ENCODE results near the gene GPAT3. TPM values are rescaled to one million over a fixed set of nuclear protein-coding genes. Genes with fewer than 3 reads are reported as not detected.

The GPAT3 gene
- total RNA-seq, 1 donor from 2014 or later = not detected

DNA sequence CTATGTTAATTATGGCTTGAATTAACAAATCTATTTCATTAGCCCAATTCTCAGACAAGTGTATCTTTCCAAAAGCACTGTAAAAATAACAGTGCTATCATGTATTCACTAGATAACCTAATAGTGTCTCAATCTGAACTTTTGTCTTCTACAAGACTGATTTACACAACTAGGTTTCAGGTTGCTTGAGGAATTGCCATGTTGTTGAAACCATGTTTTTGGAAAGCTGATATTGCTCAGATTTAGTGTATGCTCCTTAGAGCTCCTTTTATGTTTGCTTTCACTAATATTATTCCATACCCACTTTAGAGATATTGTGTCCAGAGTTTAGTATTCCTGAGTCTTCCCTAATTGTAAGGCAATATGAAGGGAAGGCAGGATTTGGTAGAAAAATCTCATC is 70.6 kb downstream of the GPAT3 start:
- no peak overlapping the region for H3K4me3 Mint-ChIP-seq (ENCODE audit: unreplicated experiment)
- no peak overlapping the region for H3K27ac Mint-ChIP-seq (ENCODE audit: unreplicated experiment)
- H3K36me3 Mint-ChIP-seq (ENCODE audit: unreplicated experiment) = no peaks in the 10 kb centered on the region
- TF ChIP-seq, protein P1, sequence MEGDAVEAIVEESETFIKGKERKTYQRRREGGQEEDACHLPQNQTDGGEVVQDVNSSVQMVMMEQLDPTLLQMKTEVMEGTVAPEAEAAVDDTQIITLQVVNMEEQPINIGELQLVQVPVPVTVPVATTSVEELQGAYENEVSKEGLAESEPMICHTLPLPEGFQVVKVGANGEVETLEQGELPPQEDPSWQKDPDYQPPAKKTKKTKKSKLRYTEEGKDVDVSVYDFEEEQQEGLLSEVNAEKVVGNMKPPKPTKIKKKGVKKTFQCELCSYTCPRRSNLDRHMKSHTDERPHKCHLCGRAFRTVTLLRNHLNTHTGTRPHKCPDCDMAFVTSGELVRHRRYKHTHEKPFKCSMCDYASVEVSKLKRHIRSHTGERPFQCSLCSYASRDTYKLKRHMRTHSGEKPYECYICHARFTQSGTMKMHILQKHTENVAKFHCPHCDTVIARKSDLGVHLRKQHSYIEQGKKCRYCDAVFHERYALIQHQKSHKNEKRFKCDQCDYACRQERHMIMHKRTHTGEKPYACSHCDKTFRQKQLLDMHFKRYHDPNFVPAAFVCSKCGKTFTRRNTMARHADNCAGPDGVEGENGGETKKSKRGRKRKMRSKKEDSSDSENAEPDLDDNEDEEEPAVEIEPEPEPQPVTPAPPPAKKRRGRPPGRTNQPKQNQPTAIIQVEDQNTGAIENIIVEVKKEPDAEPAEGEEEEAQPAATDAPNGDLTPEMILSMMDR (IDR thresholded peaks at IDR 0.05) = no peak
- DNase-seq (ENCODE audit: extremely low spot score, unreplicated experiment) = no peak
- peaks cover 17% of the 10 kb centered on the region for H3K27me3 Mint-ChIP-seq (ENCODE audit: unreplicated experiment)
- H3K4me1 Mint-ChIP-seq (ENCODE audit: unreplicated experiment) = peaks cover 7% of the 10 kb centered on the region
- peaks cover 2% of the 10 kb centered on the region for H3K9me3 Mint-ChIP-seq (ENCODE audit: unreplicated experiment)

DNA sequence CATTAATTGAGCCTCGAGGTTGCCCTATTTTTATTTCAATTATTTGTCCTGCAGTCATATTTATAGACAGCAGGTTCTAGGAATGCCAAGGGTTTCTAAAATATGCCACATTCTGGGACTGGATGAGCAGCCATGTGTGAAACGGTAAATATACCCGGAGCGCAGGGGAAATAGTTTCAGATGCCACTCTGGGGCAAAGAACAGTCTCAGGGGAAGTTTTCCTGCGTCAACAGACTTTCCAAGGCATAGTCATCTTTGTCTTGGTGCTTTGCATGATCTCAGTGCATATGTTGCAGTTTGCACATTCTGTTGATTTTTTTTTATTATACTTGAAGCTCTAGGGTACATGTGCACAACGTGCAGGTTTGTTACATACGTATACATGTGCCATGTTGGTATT is 71.0 kb downstream of the GPAT3 start:
- no peak for DNase-seq (ENCODE audit: extremely low spot score, unreplicated experiment)

DNA sequence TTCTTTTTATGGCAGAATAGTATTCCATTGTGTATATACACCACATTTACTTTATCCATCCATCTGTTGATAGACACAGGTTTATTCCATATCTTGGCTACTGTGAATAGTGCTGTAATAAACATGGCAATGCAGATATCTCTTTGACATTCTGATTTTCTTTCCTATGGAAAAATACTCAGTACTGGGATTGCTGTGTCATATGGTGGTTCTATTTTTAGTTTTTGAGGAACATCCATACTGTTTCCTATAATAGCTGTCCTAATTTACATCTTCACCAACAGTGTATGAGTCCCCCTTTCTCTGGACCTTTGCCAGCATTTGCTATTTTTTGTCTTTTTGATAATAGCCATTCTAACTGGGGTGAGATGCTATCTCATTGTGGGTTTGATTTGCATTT is 73.5 kb downstream of the GPAT3 start:
- Mint-ChIP-seq H3K27me3 (ENCODE audit: unreplicated experiment) (peaks cover 18% of the 10 kb centered on the region), H3K36me3 (ENCODE audit: unreplicated experiment) (peaks cover 2% of the 10 kb centered on the region), H3K9me3 (ENCODE audit: unreplicated experiment) (peaks cover 27% of the 10 kb centered on the region), H3K27ac (ENCODE audit: unreplicated experiment) (no peak overlapping the region), H3K4me1 (ENCODE audit: unreplicated experiment) (no peaks in the 10 kb centered on the region), H3K4me3 (ENCODE audit: unreplicated experiment) (no peak overlapping the region)
- no peak for DNase-seq (ENCODE audit: extremely low spot score, unreplicated experiment)
- TF ChIP-seq, protein P1 (IDR thresholded peaks at IDR 0.05) = no peak

More for the DNA sequence above, 71.0 kb downstream of the GPAT3 start:
- Mint-ChIP-seq H3K27ac (ENCODE audit: unreplicated experiment) (no peak overlapping the region), H3K9me3 (ENCODE audit: unreplicated experiment) (peaks cover 7% of the 10 kb centered on the region), H3K4me1 (ENCODE audit: unreplicated experiment) (peaks cover 7% of the 10 kb centered on the region), H3K36me3 (ENCODE audit: unreplicated experiment) (no peaks in the 10 kb centered on the region), H3K27me3 (ENCODE audit: unreplicated experiment) (peaks cover 18% of the 10 kb centered on the region), H3K4me3 (ENCODE audit: unreplicated experiment) (no peak overlapping the region)
- TF ChIP-seq, protein P1 (IDR thresholded peaks at IDR 0.05) = no peak

DNA sequence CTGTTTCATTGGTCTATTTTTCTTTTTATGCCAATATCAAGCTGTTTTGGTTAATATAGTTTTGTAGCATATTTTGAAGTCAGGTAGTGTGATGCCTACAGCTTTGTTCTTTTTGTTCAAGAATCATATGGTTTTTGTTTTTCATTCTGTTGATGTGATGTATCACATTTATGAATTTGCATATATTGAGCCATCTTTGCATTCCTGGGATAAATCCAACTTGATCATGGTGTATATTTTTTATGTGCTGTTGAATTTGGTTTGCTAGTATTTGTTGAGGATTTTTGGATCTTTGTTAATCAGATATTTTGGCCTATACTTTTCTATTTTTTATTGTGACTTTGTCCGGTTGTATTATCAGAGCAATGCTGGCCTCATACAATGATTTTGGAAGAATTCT is 74.8 kb downstream of the GPAT3 start:
- H3K27me3 Mint-ChIP-seq (ENCODE audit: unreplicated experiment) = peaks cover 18% of the 10 kb centered on the region
- peaks cover 28% of the 10 kb centered on the region for H3K9me3 Mint-ChIP-seq (ENCODE audit: unreplicated experiment)
- no peak for DNase-seq (ENCODE audit: extremely low spot score, unreplicated experiment)
- H3K36me3 Mint-ChIP-seq (ENCODE audit: unreplicated experiment) = peaks cover 2% of the 10 kb centered on the region
- TF ChIP-seq, protein P1 (IDR thresholded peaks at IDR 0.05) = no peak
- no peak overlapping the region for H3K4me3 Mint-ChIP-seq (ENCODE audit: unreplicated experiment)
- H3K4me1 Mint-ChIP-seq (ENCODE audit: unreplicated experiment) = no peaks in the 10 kb centered on the region
- no peak overlapping the region for H3K27ac Mint-ChIP-seq (ENCODE audit: unreplicated experiment)

DNA sequence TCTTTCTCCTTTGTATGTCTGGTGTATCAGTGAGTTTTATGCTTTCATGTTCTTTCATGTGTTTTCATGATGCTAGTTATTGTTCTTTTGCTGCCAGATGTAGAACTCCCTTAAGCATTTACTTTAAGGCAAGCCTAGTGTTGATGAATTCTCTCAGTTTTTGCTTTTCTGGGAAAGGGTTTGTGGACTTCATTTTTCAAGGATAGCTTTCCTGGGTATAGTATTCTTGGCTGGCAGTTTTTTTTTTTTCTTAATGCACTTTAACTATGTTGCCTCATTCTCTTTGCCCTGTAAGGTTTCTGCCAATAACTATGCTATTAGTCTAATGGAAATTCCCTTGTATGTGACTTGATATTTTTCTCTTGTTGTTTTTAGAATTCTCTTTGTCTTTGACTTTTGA is 77.1 kb downstream of the GPAT3 start:
- no peak for DNase-seq (ENCODE audit: extremely low spot score, unreplicated experiment)
- Mint-ChIP-seq H3K4me3 (ENCODE audit: unreplicated experiment) (no peak overlapping the region), H3K4me1 (ENCODE audit: unreplicated experiment) (no peaks in the 10 kb centered on the region), H3K27ac (ENCODE audit: unreplicated experiment) (no peak overlapping the region), H3K27me3 (ENCODE audit: unreplicated experiment) (peaks cover 11% of the 10 kb centered on the region), H3K36me3 (ENCODE audit: unreplicated experiment) (peaks cover 2% of the 10 kb centered on the region), H3K9me3 (ENCODE audit: unreplicated experiment) (peaks cover 28% of the 10 kb centered on the region)
- TF ChIP-seq, protein P1 (IDR thresholded peaks at IDR 0.05) = no peak

Measured in osteocyte (in vitro differentiated cells).